Uterus (tissue), 2 donors: Measurements from ENCODE around the gene PTPN23.

ENCODE experiments used
- CTCF ChIP-seq, 4 experiments: fragments of 200-600 bp in 2 of 4; fragments of 450-650 bp in 2 of 4; sonication (generic) in 2 of 4; IDR thresholded peaks; one replicate each; pipeline ENCODE4 v1.5.1; 2016 to 2019; ENCODE audit warnings: antibody characterized with exemption in 4 of 4, mild to moderate bottlenecking in 2 of 4, moderate library complexity in 1 of 4
- POLR2A ChIP-seq, 2 donors: fragments of 450-650 bp; IDR thresholded peaks; one replicate each; pipeline ENCODE4 v1.6.1; 2016; ENCODE audit warnings: antibody characterized with exemption in 2 of 2, mild to moderate bottlenecking in 1 of 2, moderate library complexity in 1 of 2

- TF ChIP-seq POLR2A (IDR thresholded peaks at IDR 0.05) (no peak), CTCF (IDR thresholded peaks at IDR 0.05) (no peak)
Observed at GRCh38 chr3:47420044-47420430, 39.2 kb downstream of the PTPN23 start.
